Urinary bladder (tissue), 4 donors: ENCODE results near the gene PCDHGA6. TPM values are rescaled to one million over a fixed set of nuclear protein-coding genes. Genes with fewer than 3 reads are reported as not detected.
"Not testable (repeated sequence)": the region's sequence is repeated elsewhere in the genome, so short reads cannot be mapped to it uniquely, and the experiment has no call there.

Source experiments
- DNase-seq: peaks from one replicate; pipeline ENCODE4 v3.0.0-alpha.2; 2015; ENCODE audit errors: extremely low spot score
- H3K27ac ChIP-seq: one replicate; pipeline ENCODE4 v1.5.1; 2013; ENCODE audit warnings: low read depth, mild to moderate bottlenecking, moderate library complexity
- H3K36me3 ChIP-seq: one replicate; pipeline ENCODE4 v1.6.1; 2013; ENCODE audit warnings: mild to moderate bottlenecking, moderate library complexity; ENCODE audit not compliant: insufficient read depth
- H3K4me1 ChIP-seq: one replicate; pipeline ENCODE4 v1.6.1; 2013; ENCODE audit warnings: mild to moderate bottlenecking, moderate library complexity; ENCODE audit not compliant: insufficient read depth
- H3K4me3 ChIP-seq: one replicate; pipeline ENCODE4 v1.5.1; 2013; ENCODE audit warnings: low read depth, low read length
- WGBS: extraction: QIAGEN DNeasy Blood & Tissue Kit; methylation state at CpG from one replicate; pipeline ENCODE4 v1.1.7; 2013; 5-methylcytosine and 5-hydroxymethylcytosine counted together
- polyA plus RNA-seq: library from polyadenylated mRNA; stranded (reverse); fragments of 200-250 nt; gene quantifications from one replicate; pipeline ENCODE4 v1.2.3, GENCODE V29; 2013
- total RNA-seq: library from RNA; depleted of rRNA; stranded (reverse); fragments of >200 nt; gene quantifications from one replicate; pipeline ENCODE4 v1.2.3, GENCODE V29; 2014
- donor health status: healthy with polysubstance abuse.
- donor health status: healthy.

Gene PCDHGA6
- total and polyA plus RNA-seq, 2 donors, result 3.7 to 9.6 TPM

- not testable (repeated sequence) for H3K4me3 ChIP-seq, DNase-seq, H3K36me3 ChIP-seq, H3K4me1 ChIP-seq, H3K27ac ChIP-seq
- 26% methylated on average over 40 of the region's 46 CpGs for WGBS
These were observed 41.0 kb downstream of the PCDHGA6 start for GRCh38 chr5:141414548-141415274.

GRCh38 chr5:141415275-141415618 is 41.6 kb downstream of the PCDHGA6 start:
- not testable (repeated sequence) for H3K4me1 ChIP-seq, H3K27ac ChIP-seq, H3K4me3 ChIP-seq, H3K36me3 ChIP-seq, DNase-seq
- WGBS, result 26% methylated on average over 24 of the region's 24 CpGs

GRCh38 chr5:141417494-141418172 is 43.9 kb downstream of the PCDHGA6 start, which contains the start of gene PCDHGB7:
PCDHGB7 (plus strand) TSS chr5:141417677; CDS start chr5:141417860, 183 bp downstream.
- not testable (repeated sequence) for H3K27ac ChIP-seq, H3K36me3 ChIP-seq, H3K4me1 ChIP-seq
- DNase-seq, result peak; percentile 11
- peak within 1 kb of the TSS; percentile 14 for H3K4me3 ChIP-seq
- WGBS, result 7% methylated on average over 44 of the region's 47 CpGs

- DNase-seq, result no peak
- Histone ChIP-seq H3K4me1 (no peaks in the 10 kb centered on the region), H3K27ac (no peak overlapping the region), H3K36me3 (no peaks in the 10 kb centered on the region), H3K4me3 (no peak overlapping the region)
- WGBS, result 27% methylated on average over 74 of the region's 74 CpGs
These were observed 45.6 kb downstream of the PCDHGA6 start for GRCh38 chr5:141419074-141419880.

- Histone ChIP-seq H3K4me3 (no peak within 1 kb of the TSS), H3K27ac (no peak within 1 kb of the TSS), H3K4me1 (no peaks in the 10 kb centered on the region), H3K36me3 (no peaks in the 10 kb centered on the region)
- DNase-seq, result no peak
- 11% methylated on average over 42 of the region's 42 CpGs for WGBS
These were observed 47.3 kb downstream of the PCDHGA6 start, which contains the start of gene PCDHGA11 for GRCh38 chr5:141420855-141421488. PCDHGA11 (plus strand) TSS chr5:141421051; CDS start chr5:141421228, 177 bp downstream.

- H3K36me3 ChIP-seq, result no peaks in the 10 kb centered on the region
- no peak overlapping the region for H3K4me3 ChIP-seq
- H3K4me1 ChIP-seq, result no peaks in the 10 kb centered on the region
- 12% methylated on average over 13 of the region's 13 CpGs for WGBS
- no peak for DNase-seq
- H3K27ac ChIP-seq, result no peak overlapping the region
These were observed 47.8 kb downstream of the PCDHGA6 start for GRCh38 chr5:141421489-141421855.

- Histone ChIP-seq H3K36me3 (no peaks in the 10 kb centered on the region), H3K4me1 (no peaks in the 10 kb centered on the region), H3K4me3 (no peak overlapping the region), H3K27ac (no peak overlapping the region)
- no peak for DNase-seq
- 24% methylated on average over 42 of the region's 42 CpGs for WGBS
These were observed 49.1 kb downstream of the PCDHGA6 start for GRCh38 chr5:141422742-141423291.

- no peak for DNase-seq
- Histone ChIP-seq H3K4me3 (no peak overlapping the region), H3K27ac (no peak overlapping the region), H3K4me1 (no peaks in the 10 kb centered on the region), H3K36me3 (no peaks in the 10 kb centered on the region)
- WGBS, result 40% methylated on average over 53 of the region's 53 CpGs
These were observed 54.2 kb downstream of the PCDHGA6 start for GRCh38 chr5:141427783-141428426.

Other genes with a start within 250 kb of the PCDHGA6 start
Only the 30 nearest of the 36 such genes appear.
- gene PCDHB9, start 186.7 kb upstream of the PCDHGA6 start, total RNA-seq, result 2.4 TPM
- 1.2 TPM for gene PCDHB9, start 186.7 kb upstream of the PCDHGA6 start, polyA plus RNA-seq
- 5.0 TPM for gene PCDHB10, start 181.5 kb upstream of the PCDHGA6 start, total RNA-seq
- 5.1 TPM for gene PCDHB10, start 181.5 kb upstream of the PCDHGA6 start, polyA plus RNA-seq
- 7.3 TPM for gene PCDHB11, start 174.3 kb upstream of the PCDHGA6 start, total RNA-seq
- 2.8 TPM for gene PCDHB11, start 174.3 kb upstream of the PCDHGA6 start, polyA plus RNA-seq
- 6.9 TPM for gene PCDHB12, start 165.2 kb upstream of the PCDHGA6 start, total RNA-seq
- 3.4 TPM for gene PCDHB12, start 165.2 kb upstream of the PCDHGA6 start, polyA plus RNA-seq
- 5.9 TPM for gene PCDHB13, start 160.0 kb upstream of the PCDHGA6 start, total RNA-seq
- 2.5 TPM for gene PCDHB13, start 160.0 kb upstream of the PCDHGA6 start, polyA plus RNA-seq
- 10.1 TPM for gene PCDHB14, start 150.5 kb upstream of the PCDHGA6 start, total RNA-seq
- gene PCDHB14, start 150.5 kb upstream of the PCDHGA6 start, polyA plus RNA-seq, result 8.2 TPM
- gene PCDHB15, start 128.5 kb upstream of the PCDHGA6 start, total RNA-seq, result 7.8 TPM
- 7.3 TPM for gene PCDHB15, start 128.5 kb upstream of the PCDHGA6 start, polyA plus RNA-seq
- gene SLC25A2, start 69.8 kb upstream of the PCDHGA6 start, total RNA-seq, result 0.69 TPM
- gene SLC25A2, start 69.8 kb upstream of the PCDHGA6 start, polyA plus RNA-seq, result not detected
- gene TAF7, start 53.1 kb upstream of the PCDHGA6 start, total RNA-seq, result 85.9 TPM
- gene TAF7, start 53.1 kb upstream of the PCDHGA6 start, polyA plus RNA-seq, result 100 TPM
- gene PCDHGA1, start 43.4 kb upstream of the PCDHGA6 start, total RNA-seq, result 1.2 TPM
- gene PCDHGA1, start 43.4 kb upstream of the PCDHGA6 start, polyA plus RNA-seq, result 1.2 TPM
- 5.7 TPM for gene PCDHGA2, start 35.1 kb upstream of the PCDHGA6 start, total RNA-seq
- gene PCDHGA2, start 35.1 kb upstream of the PCDHGA6 start, polyA plus RNA-seq, result 4.1 TPM
- 4.6 TPM for gene PCDHGA3, start 30.1 kb upstream of the PCDHGA6 start, total RNA-seq
- 1.6 TPM for gene PCDHGA3, start 30.1 kb upstream of the PCDHGA6 start, polyA plus RNA-seq
- 5.7 TPM for gene PCDHGB1, start 23.8 kb upstream of the PCDHGA6 start, total RNA-seq
- gene PCDHGB1, start 23.8 kb upstream of the PCDHGA6 start, polyA plus RNA-seq, result 0.47 TPM
- 5.8 TPM for gene PCDHGA4, start 18.9 kb upstream of the PCDHGA6 start, total RNA-seq
- 2.2 TPM for gene PCDHGA4, start 18.9 kb upstream of the PCDHGA6 start, polyA plus RNA-seq
- 7.9 TPM for gene PCDHGB2, start 13.9 kb upstream of the PCDHGA6 start, total RNA-seq
- 2.2 TPM for gene PCDHGB2, start 13.9 kb upstream of the PCDHGA6 start, polyA plus RNA-seq
- 7.0 TPM for gene PCDHGA5, start 9.7 kb upstream of the PCDHGA6 start, total RNA-seq
- 2.6 TPM for gene PCDHGA5, start 9.7 kb upstream of the PCDHGA6 start, polyA plus RNA-seq
- gene PCDHGB3, start 3.6 kb upstream of the PCDHGA6 start, total RNA-seq, result 7.3 TPM
- 1.4 TPM for gene PCDHGB3, start 3.6 kb upstream of the PCDHGA6 start, polyA plus RNA-seq
- 6.9 TPM for gene PCDHGA7, start 8.9 kb downstream of the PCDHGA6 start, total RNA-seq
- 1.9 TPM for gene PCDHGA7, start 8.9 kb downstream of the PCDHGA6 start, polyA plus RNA-seq
- 11.7 TPM for gene PCDHGB4, start 13.8 kb downstream of the PCDHGA6 start, total RNA-seq
- gene PCDHGB4, start 13.8 kb downstream of the PCDHGA6 start, polyA plus RNA-seq, result 2.4 TPM
- 9.1 TPM for gene PCDHGA8, start 18.7 kb downstream of the PCDHGA6 start, total RNA-seq
- gene PCDHGA8, start 18.7 kb downstream of the PCDHGA6 start, polyA plus RNA-seq, result 0.25 TPM
- gene PCDHGB5, start 24.1 kb downstream of the PCDHGA6 start, total RNA-seq, result 13.5 TPM
- gene PCDHGB5, start 24.1 kb downstream of the PCDHGA6 start, polyA plus RNA-seq, result 4.7 TPM
- 12.5 TPM for gene PCDHGA9, start 28.9 kb downstream of the PCDHGA6 start, total RNA-seq
- gene PCDHGA9, start 28.9 kb downstream of the PCDHGA6 start, polyA plus RNA-seq, result 3.1 TPM
- 12.0 TPM for gene PCDHGB6, start 34.1 kb downstream of the PCDHGA6 start, total RNA-seq
- 5.0 TPM for gene PCDHGB6, start 34.1 kb downstream of the PCDHGA6 start, polyA plus RNA-seq
- gene PCDHGA10, start 39.1 kb downstream of the PCDHGA6 start, total RNA-seq, result 12.3 TPM
- 1.6 TPM for gene PCDHGA10, start 39.1 kb downstream of the PCDHGA6 start, polyA plus RNA-seq
- 10.4 TPM for gene PCDHGB7, start 43.8 kb downstream of the PCDHGA6 start, total RNA-seq
- gene PCDHGB7, start 43.8 kb downstream of the PCDHGA6 start, polyA plus RNA-seq, result 11.7 TPM
- 12.5 TPM for gene PCDHGA11, start 47.2 kb downstream of the PCDHGA6 start, total RNA-seq
- 1.9 TPM for gene PCDHGA11, start 47.2 kb downstream of the PCDHGA6 start, polyA plus RNA-seq
- gene PCDHGA12, start 56.6 kb downstream of the PCDHGA6 start, total RNA-seq, result 7.8 TPM
- gene PCDHGA12, start 56.6 kb downstream of the PCDHGA6 start, polyA plus RNA-seq, result 2.9 TPM
- gene PCDHGC3, start 102.1 kb downstream of the PCDHGA6 start, total RNA-seq, result 62.8 TPM
- 101 TPM for gene PCDHGC3, start 102.1 kb downstream of the PCDHGA6 start, polyA plus RNA-seq
- 6.8 TPM for gene PCDHGC4, start 111.1 kb downstream of the PCDHGA6 start, total RNA-seq
- gene PCDHGC4, start 111.1 kb downstream of the PCDHGA6 start, polyA plus RNA-seq, result 0.23 TPM
- 3.7 TPM for gene PCDHGC5, start 115.2 kb downstream of the PCDHGA6 start, total RNA-seq
- 0.29 TPM for gene PCDHGC5, start 115.2 kb downstream of the PCDHGA6 start, polyA plus RNA-seq